Right lobe of liver (tissue), 4 donors: ENCODE results near the gene ADAMTS16.

Source experiments
- CTCF ChIP-seq, 4 donors: fragments of 200-600 bp in 3 of 4; fragments of 450-650 bp in 1 of 4; IDR thresholded peaks; one replicate each; pipeline versions ENCODE4 v1.5.1 to v1.8.0; 2016 to 2022; ENCODE audit warnings: antibody characterized with exemption in 4 of 4, mild to moderate bottlenecking in 2 of 4
- POLR2A ChIP-seq: fragments of 450-650 bp; IDR thresholded peaks from one replicate; pipeline ENCODE4 v1.6.1; 2017; ENCODE audit warnings: antibody characterized with exemption, mild to moderate bottlenecking
- donor health status: DM: no; HTN: no; CAD: no.
- donor health status: DM: no; HTN: no; CAD: no.
- donor health status: DM: no; HTN: yes; CAD: no.

- TF ChIP-seq POLR2A: no peak
- TF ChIP-seq CTCF (IDR thresholded peaks at IDR 0.05): no peak
Observed at GRCh38 chr5:5332287-5332686, 192.2 kb downstream of the ADAMTS16 start.
